ENCODE measurements around the gene ZAP70. TPM values are rescaled to one million over a fixed set of nuclear protein-coding genes. Genes with fewer than 3 reads are reported as not detected.

ZAP70 gene
- total RNA-seq, 2 experiments from 2014 or later = 350 to 367 TPM

GRCh38 chr2:97734061-97735051, 21.0 kb downstream of the ZAP70 start:
- POLR2A ChIA-PET = no interaction called here
- Mint-ChIP-seq H3K9me3 (no peaks in the 10 kb centered on the region), H3K4me3 (no peak overlapping the region), H3K4me1 (peaks cover 21% of the 10 kb centered on the region), H3K36me3 (peaks cover 42% of the 10 kb centered on the region), H3K27ac (no peak overlapping the region), H3K27me3 (no peaks in the 10 kb centered on the region)
- ATAC-seq (ENCODE audit: low read depth) = no peak
- DNase-seq = no peak

GRCh38 chr2:97735161-97735561, 21.8 kb downstream of the ZAP70 start:
- Mint-ChIP-seq H3K4me1 (peaks cover 20% of the 10 kb centered on the region), H3K27ac (no peak overlapping the region), H3K36me3 (peaks cover 34% of the 10 kb centered on the region), H3K9me3 (no peaks in the 10 kb centered on the region), H3K27me3 (no peaks in the 10 kb centered on the region), H3K4me3 (no peak overlapping the region)
- POLR2A ChIA-PET = interaction anchor here (1.0 kb wide), 2 partner anchors 16 to 23 kb away, joined by 3 read pairs; no protein-coding TSS in a partner anchor
- no peak for DNase-seq
- ATAC-seq (ENCODE audit: low read depth) = no peak

- peak overlapping the region; percentile 51 for H3K27ac Mint-ChIP-seq
Measured at GRCh38 chr2:97736185-97736584, 22.8 kb downstream of the ZAP70 start.

GRCh38 chr2:97736608-97737330, 23.4 kb downstream of the ZAP70 start:
- no peaks in the 10 kb centered on the region for H3K27me3 Mint-ChIP-seq
- H3K4me3 Mint-ChIP-seq = no peak overlapping the region
- H3K4me1 Mint-ChIP-seq = peaks cover 24% of the 10 kb centered on the region
- peaks cover 26% of the 10 kb centered on the region for H3K36me3 Mint-ChIP-seq
- ATAC-seq (ENCODE audit: low read depth) (no peak), DNase-seq (no peak)
- H3K9me3 Mint-ChIP-seq = no peaks in the 10 kb centered on the region
- peak overlapping the region; percentile 51 for H3K27ac Mint-ChIP-seq
- POLR2A ChIA-PET = no interaction called here

More at GRCh38 chr2:97736185-97736584, 22.8 kb downstream of the ZAP70 start:
- H3K4me3 Mint-ChIP-seq = no peak overlapping the region
- no peak for ATAC-seq (ENCODE audit: low read depth)
- H3K4me1 Mint-ChIP-seq = peaks cover 25% of the 10 kb centered on the region
- POLR2A ChIA-PET = interaction anchor here (1.0 kb wide), 1 partner anchor 17 kb away, joined by 3 read pairs; no protein-coding TSS in a partner anchor
- peaks cover 32% of the 10 kb centered on the region for H3K36me3 Mint-ChIP-seq
- no peak for DNase-seq
- no peaks in the 10 kb centered on the region for H3K27me3 Mint-ChIP-seq
- no peaks in the 10 kb centered on the region for H3K9me3 Mint-ChIP-seq

GRCh38 chr2:97737421-97738178, 24.2 kb downstream of the ZAP70 start:
- peaks cover 24% of the 10 kb centered on the region for H3K36me3 Mint-ChIP-seq
- no peak overlapping the region for H3K27ac Mint-ChIP-seq
- ATAC-seq (ENCODE audit: low read depth) (no peak), DNase-seq (no peak)
- no peaks in the 10 kb centered on the region for H3K27me3 Mint-ChIP-seq
- no peak overlapping the region for H3K4me3 Mint-ChIP-seq
- POLR2A ChIA-PET = no interaction called here
- no peaks in the 10 kb centered on the region for H3K9me3 Mint-ChIP-seq
- peaks cover 30% of the 10 kb centered on the region for H3K4me1 Mint-ChIP-seq

GRCh38 chr2:97738179-97739019, 25.0 kb downstream of the ZAP70 start:
- no peak for ATAC-seq (ENCODE audit: low read depth)
- Mint-ChIP-seq H3K27ac (peak overlapping the region; percentile 56), H3K36me3 (peaks cover 24% of the 10 kb centered on the region), H3K4me1 (peaks cover 36% of the 10 kb centered on the region), H3K9me3 (no peaks in the 10 kb centered on the region), H3K27me3 (no peaks in the 10 kb centered on the region), H3K4me3 (no peak overlapping the region)
- POLR2A ChIA-PET = interaction anchor here (6.5 kb wide), 1 partner anchor 24 kb away, joined by 60 read pairs; the partner anchor contains the start of gene ZAP70
- DNase-seq = no peak

GRCh38 chr2:97739020-97739892, 25.9 kb downstream of the ZAP70 start:
- Mint-ChIP-seq H3K36me3 (peaks cover 29% of the 10 kb centered on the region), H3K4me3 (no peak overlapping the region), H3K4me1 (peaks cover 43% of the 10 kb centered on the region), H3K9me3 (no peaks in the 10 kb centered on the region), H3K27me3 (no peaks in the 10 kb centered on the region), H3K27ac (no peak overlapping the region)
- DNase-seq (no peak), ATAC-seq (ENCODE audit: low read depth) (no peak)
- POLR2A ChIA-PET = interaction anchor here (1.6 to 6.5 kb wide), 4 partner anchors 12 to 94 kb away, joined by 3 to 60 read pairs (median 30); partner anchors contain the start of genes COX5B and ZAP70

GRCh38 chr2:97739893-97740245, 26.5 kb downstream of the ZAP70 start:
- ATAC-seq (ENCODE audit: low read depth) (no peak), DNase-seq (no peak)
- peaks cover 48% of the 10 kb centered on the region for H3K4me1 Mint-ChIP-seq
- POLR2A ChIA-PET = interaction anchor here (1.6 to 6.5 kb wide), 4 partner anchors 13 to 94 kb away, joined by 3 to 60 read pairs (median 30); partner anchors contain the start of genes COX5B and ZAP70
- H3K27me3 Mint-ChIP-seq = no peaks in the 10 kb centered on the region
- H3K9me3 Mint-ChIP-seq = no peaks in the 10 kb centered on the region
- H3K36me3 Mint-ChIP-seq = peaks cover 29% of the 10 kb centered on the region
- no peak overlapping the region for H3K27ac Mint-ChIP-seq
- H3K4me3 Mint-ChIP-seq = no peak overlapping the region

GRCh38 chr2:97740590-97741182, 27.3 kb downstream of the ZAP70 start:
- Mint-ChIP-seq H3K9me3 (no peaks in the 10 kb centered on the region), H3K27ac (peak overlapping the region; percentile 47), H3K4me3 (no peak overlapping the region), H3K4me1 (peaks cover 53% of the 10 kb centered on the region), H3K27me3 (no peaks in the 10 kb centered on the region), H3K36me3 (peaks cover 29% of the 10 kb centered on the region)
- no peak for ATAC-seq (ENCODE audit: low read depth)
- DNase-seq = peak; percentile 52
- POLR2A ChIA-PET = interaction anchor here (0.7 to 6.5 kb wide), 6 partner anchors 10 to 151 kb away, joined by 3 to 60 read pairs (median 8); partner anchors contain the start of genes ANKRD36B, COX5B and ZAP70

GRCh38 chr2:97741251-97741650, 27.9 kb downstream of the ZAP70 start:
- Mint-ChIP-seq H3K4me1 (peaks cover 55% of the 10 kb centered on the region), H3K27me3 (no peaks in the 10 kb centered on the region), H3K9me3 (no peaks in the 10 kb centered on the region), H3K4me3 (no peak overlapping the region), H3K36me3 (peaks cover 29% of the 10 kb centered on the region), H3K27ac (peak overlapping the region; percentile 66)
- no peak for ATAC-seq (ENCODE audit: low read depth)
- POLR2A ChIA-PET = interaction anchor here (0.7 to 6.5 kb wide), 6 partner anchors 11 to 152 kb away, joined by 3 to 60 read pairs (median 8); partner anchors contain the start of genes ANKRD36B, COX5B and ZAP70
- DNase-seq = no peak

GRCh38 chr2:97741686-97742085, 28.3 kb downstream of the ZAP70 start:
- Mint-ChIP-seq H3K4me1 (peaks cover 57% of the 10 kb centered on the region), H3K4me3 (peak overlapping the region; percentile 37), H3K27me3 (no peaks in the 10 kb centered on the region), H3K36me3 (peaks cover 26% of the 10 kb centered on the region), H3K9me3 (no peaks in the 10 kb centered on the region), H3K27ac (peak overlapping the region; percentile 66)
- ATAC-seq (ENCODE audit: low read depth) (no peak), DNase-seq (no peak)
- POLR2A ChIA-PET = interaction anchor here (1.0 to 6.5 kb wide), 5 partner anchors 11 to 96 kb away, joined by 3 to 60 read pairs (median 12); partner anchors contain the start of genes COX5B and ZAP70
